Activated CD8-positive, alpha-beta memory T cell treated with anti-CD3 and anti-CD28 coated beads, Interleukin-2, amount 50 U/mL, for 48 hours (primary cell): ENCODE measurements around the gene EIF3B.
"Not testable (repeated sequence)": the region's sequence is repeated elsewhere in the genome, so short reads cannot be mapped to it uniquely, and the experiment has no call there.

ENCODE experiments used
- DNase-seq: peaks from one replicate; pipeline ENCODE4 v3.0.0-alpha.2; 2020

Gene EIF3B

DNA sequence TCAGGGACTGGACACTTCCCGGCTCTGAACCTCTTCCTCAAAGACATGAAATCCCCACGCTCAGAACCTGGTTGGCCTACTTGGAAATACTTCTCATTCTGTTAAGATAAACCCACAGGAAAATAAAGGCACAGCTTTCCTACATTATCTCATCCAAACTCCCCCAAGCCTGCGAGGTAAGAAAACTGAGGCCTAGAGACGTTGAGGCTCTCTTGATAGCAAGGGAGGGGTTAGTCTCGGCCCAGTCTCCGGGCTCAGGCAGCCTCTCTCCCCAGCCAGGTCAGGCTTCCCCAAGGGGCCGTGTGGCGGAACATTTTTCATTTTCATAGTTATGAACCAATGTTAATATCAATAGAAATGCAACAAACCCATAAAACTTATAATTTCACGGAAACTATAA lies 4.6 kb upstream of the EIF3B start:
- DNase-seq, result no peak

DNA sequence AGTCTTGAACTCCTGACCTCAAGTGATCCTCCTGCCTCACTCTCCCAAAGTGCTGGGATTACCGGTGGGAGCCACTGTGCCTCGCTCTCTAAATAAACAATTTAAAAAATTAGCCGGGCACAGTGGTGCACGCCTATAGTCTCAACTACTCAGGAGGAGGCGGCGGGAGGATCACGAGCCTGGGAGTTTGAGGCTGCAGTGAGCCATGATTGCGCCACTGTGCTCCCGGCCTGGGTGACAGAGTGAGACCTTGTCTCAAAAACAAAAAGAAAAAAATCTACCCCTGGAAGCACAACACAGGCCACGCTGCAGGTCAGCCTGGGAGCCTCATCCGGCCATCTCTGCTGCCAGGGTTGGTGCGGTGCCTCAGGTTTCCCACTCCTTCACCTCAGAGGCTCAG lies 3.8 kb upstream of the EIF3B start:
- no peak for DNase-seq

- no peak for DNase-seq
Observed at GRCh38 chr7:2353113-2353935, 1.3 kb upstream of the EIF3B start.

- DNase-seq, result peak; percentile 95
Observed at GRCh38 chr7:2353936-2354185, 766 bp upstream of the EIF3B start.

GRCh38 chr7:2354939-2355704 lies 495 bp downstream of the EIF3B start:
- DNase-seq, result peak; percentile 71

GRCh38 chr7:2355705-2356008 lies 1.0 kb downstream of the EIF3B start:
- no peak for DNase-seq

DNA sequence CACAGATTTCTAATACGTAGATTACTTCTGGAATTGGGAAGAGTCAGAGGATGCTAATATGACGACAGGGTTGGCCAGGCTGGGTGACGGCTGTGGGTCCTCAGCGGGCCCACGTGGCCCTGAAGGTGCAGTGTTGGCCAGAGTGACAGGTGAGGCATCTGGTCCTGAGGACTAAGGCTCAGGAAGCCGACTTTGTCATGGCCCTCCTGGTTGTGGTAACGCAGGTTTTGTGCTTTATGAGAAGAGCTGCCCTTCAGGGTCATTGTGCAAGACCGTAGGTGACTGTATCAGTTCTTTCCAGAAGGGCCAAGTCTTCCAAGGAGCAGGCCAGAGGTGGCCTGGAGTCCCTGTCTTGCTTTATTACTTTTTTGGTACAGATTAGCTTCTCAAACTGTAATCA lies 2.5 kb downstream of the EIF3B start:
- DNase-seq, result no peak

DNA sequence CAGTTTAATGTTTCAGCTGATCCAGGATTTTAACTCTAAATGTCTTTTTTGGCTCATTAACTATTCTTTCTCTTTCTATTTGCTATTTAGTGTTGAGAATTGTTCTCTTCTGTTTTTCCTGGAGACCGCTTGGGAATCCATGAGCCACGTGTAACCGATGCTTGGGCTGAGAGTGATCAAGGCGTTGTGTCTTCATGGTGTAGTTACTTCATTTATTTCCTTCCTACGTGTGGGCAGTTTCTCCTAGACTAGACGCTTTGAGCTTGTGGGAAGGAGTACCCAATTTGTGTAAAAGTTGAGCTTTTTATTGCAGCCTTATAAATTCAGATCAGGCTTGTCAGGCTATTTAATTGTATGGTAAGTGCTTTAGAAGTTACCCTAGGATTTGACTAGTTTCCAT lies 2.9 kb downstream of the EIF3B start:
- no peak for DNase-seq

DNA sequence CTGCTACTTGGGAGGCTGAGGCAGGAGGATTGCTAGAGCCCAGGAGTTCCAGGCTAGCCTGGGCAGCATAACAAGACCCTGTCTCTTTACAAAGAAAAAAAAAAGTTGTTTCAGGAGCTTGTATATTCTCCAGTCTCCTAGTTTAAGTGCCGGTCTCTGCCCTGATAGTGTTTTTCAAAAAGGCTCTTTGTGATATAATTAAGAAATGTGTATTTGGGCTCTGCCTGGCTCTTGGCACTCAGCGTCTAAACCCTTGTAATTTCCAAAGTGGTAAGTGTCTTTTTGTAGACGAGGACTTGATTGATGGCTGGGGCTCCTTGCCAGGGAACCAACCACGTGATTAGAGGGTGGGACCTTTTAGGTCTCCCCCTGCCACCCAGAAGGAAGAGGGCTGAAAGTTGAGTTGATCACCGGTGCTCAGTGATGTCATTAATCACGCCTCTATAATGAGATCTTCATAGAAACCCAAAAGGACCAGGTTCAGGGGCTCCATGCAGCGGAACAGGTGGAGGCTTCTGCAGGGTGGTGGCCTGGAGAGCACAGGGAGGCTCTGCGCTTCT lies 4.4 kb downstream of the EIF3B start:
- DNase-seq, result no peak

DNA sequence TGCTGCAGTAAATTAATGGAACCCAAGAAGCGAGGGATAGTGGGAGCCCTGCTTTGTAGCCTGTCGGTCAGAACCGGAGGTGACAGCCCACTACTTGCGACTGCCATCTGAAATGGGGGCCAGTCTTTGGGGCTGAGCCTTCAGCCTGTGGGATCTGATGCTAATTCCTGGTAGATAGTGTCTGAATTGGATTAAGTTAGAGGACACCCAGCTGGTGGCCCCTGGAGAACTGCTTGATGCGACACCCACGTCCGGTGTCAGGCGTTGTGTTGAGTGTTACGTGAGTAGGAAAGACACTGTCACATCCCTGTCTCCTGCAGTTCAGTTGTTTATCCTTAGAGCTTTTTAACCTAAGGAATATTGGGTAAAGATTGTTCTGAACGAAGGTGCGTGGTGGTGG lies 5.0 kb downstream of the EIF3B start:
- no peak for DNase-seq

DNA sequence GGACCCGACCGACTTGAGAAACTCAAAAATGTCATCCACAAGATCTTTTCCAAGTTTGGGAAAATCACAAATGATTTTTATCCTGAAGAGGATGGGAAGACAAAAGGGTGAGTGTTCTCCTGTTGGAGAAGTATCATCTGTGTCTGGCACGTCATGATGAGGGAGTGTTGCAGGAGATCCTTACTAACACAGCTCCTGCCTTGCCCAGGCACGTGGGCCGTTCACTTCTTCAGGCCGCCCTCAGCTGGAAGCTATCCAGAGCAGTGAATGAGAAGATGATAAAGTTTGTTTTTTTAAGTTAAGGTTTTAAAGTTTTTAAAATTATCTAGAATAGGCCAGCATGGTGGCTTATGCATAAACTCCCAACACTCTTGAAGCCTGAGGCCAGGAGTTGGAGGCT lies 6.2 kb downstream of the EIF3B start:
- no peak for DNase-seq

DNA sequence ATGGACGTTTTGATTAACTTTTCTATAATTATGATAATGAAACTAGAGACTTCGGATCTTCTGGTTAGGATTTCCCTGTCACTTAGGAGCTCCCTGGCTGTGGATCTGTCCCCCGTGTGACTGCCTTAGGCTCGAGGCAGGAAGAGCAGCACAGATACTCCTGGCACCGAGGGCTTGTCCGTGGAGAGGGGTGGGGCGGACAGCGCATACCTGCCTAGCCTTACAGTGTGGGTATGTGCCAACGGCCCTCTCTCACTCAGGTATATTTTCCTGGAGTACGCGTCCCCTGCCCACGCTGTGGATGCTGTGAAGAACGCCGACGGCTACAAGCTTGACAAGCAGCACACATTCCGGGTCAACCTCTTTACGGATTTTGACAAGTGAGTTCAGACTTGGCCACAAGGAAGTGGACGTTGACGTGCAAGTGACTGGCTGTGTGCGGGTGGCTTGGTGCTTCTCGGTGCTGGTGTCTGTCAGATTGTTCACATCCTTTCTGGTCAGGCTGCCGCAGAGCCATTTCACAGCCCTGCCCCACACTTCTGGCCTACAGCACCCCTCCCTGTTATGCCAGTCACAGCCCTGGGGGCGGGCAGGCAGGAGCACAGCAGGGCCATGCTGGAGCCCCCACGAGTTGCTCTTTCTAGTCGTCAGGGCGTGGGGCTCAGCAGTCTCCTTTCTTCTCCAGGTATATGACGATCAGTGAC lies 7.9 kb downstream of the EIF3B start:
- DNase-seq, result no peak

DNA sequence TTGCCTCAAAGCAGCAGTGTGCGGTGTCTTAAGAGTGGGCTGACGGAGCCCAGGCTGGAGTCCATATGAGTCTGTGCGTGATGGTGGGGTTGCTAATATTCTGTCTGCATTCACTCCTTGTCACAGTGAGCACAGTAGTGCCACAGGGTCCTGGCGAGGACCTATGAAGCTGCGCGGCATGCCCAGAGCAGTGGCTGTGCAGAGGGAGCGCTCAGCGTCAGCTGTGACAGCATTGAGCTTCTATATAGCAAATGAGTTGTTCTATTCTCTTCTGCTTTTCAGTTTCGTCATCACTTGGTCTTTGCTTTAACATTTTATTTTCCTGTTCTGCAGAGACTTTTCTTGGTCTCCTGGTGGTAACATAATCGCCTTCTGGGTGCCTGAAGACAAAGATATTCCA lies 14.5 kb downstream of the EIF3B start:
- DNase-seq, result no peak

DNA sequence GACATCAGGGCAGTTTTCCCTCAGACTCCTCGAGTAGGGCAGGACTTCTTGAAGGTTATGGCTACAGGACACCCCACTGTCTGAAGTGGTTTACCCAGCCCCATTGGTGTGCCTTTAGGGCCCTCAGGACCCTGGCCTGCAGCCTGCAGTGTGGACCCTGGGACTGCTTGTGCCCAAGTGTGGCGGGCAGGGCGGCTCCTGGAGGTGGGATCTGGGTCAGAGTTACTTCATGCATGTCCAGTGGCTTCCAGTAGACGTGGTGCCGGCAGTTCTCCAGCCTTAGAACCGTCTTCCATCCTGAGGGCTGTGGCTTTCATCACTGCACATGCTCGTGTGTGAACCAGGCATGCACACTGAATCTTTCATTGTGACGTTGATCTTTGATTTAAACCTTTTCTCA lies 16.7 kb downstream of the EIF3B start:
- DNase-seq, result no peak

DNA sequence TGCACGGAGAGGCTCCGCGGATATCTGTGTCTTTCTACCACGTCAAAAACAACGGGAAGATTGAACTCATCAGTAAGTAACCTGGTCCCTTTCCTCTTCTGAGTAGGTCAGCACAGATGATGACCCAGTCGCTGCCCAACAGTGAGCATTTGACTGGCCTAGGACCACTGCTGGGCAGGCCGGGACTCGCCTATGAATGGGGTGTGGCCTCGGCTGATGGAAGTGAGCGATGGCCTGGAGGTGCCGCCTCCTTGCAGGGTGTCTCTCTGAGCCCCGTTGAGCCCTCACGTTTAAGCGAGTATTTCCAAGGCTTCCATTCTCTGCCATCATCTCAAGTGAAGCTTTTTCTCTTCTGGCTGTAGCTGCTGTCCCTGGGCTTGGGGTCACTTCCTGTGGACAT lies 18.1 kb downstream of the EIF3B start:
- DNase-seq, result no peak

- DNase-seq, result no peak
Observed at GRCh38 chr7:2373124-2373556, 18.5 kb downstream of the EIF3B start.

DNA sequence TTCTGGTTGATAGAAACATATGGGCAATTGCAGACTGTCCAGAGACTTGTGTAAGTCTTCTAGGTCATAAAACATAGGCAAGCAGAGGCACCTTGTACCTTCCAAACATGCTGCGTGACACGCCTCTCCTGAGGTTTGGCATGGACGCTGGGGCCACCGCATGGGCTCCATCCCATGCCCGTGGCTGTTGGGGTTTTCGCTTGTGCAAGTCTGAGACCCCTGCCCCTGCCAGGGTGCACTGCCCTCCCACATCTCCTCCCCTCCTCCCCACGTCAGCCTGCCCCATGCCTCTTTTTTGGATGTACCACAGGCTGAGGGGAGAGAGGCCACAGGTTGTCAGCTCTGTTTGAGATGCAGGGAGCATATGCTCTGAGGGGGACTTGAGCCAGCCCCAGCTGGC lies 19.0 kb downstream of the EIF3B start:
- DNase-seq, result no peak

DNA sequence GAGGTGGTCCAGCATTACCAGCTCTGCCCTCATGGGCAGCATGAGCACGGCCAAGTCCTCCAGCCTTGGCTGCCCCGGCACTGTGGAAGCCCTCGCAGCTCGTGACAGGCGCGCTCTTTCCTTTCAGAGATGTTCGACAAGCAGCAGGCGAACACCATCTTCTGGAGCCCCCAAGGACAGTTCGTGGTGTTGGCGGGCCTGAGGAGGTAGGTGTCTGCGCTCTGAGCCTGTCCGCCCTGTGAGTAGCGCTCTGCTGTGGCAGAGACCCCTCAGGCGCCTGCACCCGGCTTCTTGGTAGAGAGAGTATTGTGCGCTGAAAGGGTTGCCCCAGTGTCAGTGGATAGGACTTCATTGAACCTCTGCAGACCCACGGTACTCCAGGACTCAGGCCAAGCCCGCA lies 19.8 kb downstream of the EIF3B start:
- no peak for DNase-seq

DNA sequence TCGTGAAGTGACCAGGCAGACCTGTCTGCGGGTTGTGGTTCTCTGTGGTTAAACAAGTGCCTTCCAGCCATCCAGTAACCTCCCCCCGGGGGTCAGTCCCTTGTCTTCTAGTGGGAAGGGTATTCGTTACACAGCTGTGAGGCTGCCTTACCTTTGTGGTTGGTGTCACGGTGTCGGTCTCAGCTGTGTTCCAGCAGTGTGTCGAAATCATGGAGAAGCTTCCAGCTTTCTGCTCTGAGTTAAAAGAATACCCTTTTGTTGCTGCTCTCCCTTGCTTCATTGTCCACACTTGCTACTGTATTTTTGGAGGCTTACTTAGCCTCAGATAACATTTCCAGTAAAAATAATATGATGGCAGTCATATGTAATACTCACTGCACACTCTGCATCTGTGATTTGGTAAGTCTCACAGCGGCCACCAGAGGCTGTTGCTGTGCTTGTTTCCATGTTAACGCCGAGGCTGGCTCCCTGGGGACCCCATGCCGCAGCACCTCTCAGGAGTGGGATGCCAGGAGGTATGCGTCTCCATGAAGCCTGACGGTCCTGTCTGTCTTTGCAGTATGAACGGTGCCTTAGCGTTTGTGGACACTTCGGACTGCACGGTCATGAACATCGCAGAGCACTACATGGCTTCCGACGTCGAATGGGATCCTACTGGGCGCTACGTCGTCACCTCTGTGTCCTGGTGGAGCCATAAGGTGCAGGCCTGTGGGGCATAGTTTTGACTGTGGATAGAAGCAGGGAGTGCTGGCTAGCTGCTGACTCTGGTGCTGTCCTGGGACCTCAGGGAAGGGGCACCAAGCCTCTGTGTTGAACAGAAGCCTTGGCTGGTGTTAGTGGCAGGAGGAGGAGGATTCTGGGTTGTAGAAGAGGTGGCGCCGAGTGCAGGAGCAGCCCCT lies 20.5 kb downstream of the EIF3B start:
- DNase-seq, result no peak

- no peak for DNase-seq
Observed at GRCh38 chr7:2376351-2377154, 21.9 kb downstream of the EIF3B start.

DNA sequence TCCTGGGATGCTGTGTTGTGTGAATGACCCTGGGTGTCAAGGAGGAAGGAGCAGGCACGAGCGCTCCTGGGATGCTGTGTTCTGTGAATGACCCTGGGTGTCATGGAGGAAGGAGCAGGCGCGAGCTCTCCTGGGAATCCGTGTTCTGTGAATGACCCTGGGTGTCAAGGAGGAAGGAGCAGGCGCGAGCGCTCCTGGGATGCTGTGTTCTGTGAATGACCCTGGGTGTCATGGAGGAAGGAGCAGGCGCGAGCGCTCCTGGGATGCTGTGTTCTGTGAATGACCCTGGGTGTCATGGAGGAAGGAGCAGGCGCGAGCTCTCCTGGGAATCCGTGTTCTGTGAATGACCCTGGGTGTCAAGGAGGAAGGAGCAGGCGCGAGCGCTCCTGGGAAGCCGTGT lies 22.9 kb downstream of the EIF3B start:
- DNase-seq, result not testable (repeated sequence)

GRCh38 chr7:2378125-2378524 lies 23.5 kb downstream of the EIF3B start:
- not testable (repeated sequence) for DNase-seq
